GM18873 (cell line): ENCODE data around the gene TMC1.

ENCODE experiments used
- ATAC-seq: cut with Tn5 transposase; IDR thresholded peaks from one replicate; pipeline ENCODE4 v1.9.1; 2021; ENCODE audit warnings: mild to moderate bottlenecking, moderate library complexity, moderate number of reproducible peaks; ENCODE audit not compliant: unreplicated experiment, low FRiP score

The TMC1 gene

DNA sequence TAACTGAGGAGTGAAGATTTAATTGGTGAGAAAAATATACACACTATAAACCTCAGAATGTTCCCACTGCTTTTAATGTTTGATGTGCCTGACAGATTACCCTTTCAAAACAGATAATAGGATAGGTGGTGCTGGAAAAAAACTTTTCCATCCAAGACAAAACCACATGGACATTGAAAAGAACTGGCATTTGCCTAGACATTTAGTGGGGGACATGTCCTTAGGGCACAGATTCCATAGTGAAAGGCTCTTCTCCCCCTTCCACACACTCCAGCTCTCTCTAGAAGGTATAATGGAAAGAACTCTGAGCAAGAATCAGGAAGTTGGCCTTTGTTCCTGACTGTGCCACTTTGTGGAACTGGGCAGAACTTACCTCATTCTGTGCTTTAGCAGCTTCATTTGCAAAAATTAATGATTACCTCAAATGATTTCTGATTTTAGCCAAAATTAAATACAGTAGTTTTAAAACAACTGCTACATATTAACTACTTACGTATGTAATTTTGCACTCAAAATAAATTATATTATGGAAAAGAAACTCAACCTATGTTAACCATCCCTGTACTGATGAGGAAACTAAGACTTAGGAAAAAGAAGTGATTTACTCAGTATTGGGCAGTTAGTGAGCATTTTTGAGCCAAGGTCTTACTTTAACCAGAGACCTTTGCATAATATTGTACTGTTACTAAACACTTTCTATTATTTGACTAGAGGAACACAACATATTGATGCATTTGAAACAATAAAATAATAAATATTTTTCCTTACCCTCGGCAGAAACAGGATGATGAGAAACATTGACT lies 43.3 kb downstream of the TMC1 start:
- no peak for ATAC-seq

- no peak for ATAC-seq
These were observed 44.1 kb downstream of the TMC1 start for GRCh38 chr9:72565535-72565934.

GRCh38 chr9:72574156-72574810 lies 52.9 kb downstream of the TMC1 start:
- ATAC-seq: no peak

DNA sequence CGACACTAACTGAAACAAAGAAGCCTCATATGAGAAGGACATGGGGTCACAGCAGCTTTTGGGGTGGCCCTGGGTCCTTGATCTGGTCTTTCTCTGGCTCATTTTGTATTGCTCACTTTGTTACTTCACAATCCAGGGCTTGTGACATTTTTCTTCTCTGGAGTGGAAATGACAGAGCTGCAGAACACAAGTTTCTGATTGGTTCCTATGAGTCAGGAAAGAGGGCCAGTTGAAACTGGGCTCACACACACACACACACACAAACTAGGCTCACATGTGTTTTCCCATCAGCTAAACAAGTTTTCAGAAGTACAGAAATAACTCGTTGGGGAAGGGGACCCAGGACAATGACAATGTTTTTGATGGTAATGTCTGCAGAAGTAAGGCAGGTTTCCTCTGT lies 54.3 kb downstream of the TMC1 start:
- no peak for ATAC-seq

DNA sequence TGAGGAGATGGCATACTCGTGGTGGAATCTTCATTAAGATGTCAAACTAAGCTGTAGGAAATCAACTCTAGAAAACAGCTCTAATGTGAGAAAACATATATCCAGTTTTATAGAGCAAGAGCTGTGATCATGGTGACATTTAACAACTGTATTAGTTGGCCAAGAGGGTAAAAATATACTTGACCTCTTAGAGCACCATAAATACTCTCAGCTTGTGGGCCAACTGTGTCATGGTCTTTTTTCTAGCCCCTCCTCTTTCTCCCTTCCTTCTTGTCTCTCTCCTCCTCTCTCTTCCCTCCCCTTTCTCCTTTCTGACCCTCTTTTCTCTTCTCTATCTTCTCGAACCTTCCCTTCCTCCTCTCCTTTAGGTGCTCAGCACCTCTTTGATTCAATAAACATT lies 54.7 kb downstream of the TMC1 start:
- no peak for ATAC-seq

DNA sequence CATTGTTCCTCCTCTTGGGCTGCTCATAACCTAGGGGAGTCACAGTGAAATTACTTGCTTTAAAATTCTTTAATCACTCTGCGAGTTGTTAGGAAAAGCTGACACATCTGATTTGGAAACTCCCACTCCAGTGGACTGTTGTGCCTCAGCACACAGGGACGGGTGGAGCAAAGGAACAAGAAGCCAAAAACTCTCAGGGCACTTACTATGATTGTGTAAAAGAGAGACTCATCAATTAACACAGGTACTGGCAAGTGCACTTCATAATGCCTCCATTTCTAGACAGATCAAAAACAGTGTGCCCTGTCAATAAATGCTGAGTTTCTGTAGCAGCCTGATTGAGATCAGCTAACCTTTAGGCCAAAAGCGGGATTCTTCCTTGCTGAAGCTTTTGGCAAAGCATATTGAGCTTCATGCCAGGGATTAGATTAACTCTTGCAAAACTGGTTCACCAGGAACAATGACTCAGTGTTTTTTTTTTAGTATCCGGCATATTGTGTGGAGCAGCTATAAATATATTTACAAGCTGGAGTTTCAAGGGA lies 55.9 kb downstream of the TMC1 start:
- ATAC-seq: no peak

GRCh38 chr9:72579190-72579589 lies 57.8 kb downstream of the TMC1 start:
- no peak for ATAC-seq

DNA sequence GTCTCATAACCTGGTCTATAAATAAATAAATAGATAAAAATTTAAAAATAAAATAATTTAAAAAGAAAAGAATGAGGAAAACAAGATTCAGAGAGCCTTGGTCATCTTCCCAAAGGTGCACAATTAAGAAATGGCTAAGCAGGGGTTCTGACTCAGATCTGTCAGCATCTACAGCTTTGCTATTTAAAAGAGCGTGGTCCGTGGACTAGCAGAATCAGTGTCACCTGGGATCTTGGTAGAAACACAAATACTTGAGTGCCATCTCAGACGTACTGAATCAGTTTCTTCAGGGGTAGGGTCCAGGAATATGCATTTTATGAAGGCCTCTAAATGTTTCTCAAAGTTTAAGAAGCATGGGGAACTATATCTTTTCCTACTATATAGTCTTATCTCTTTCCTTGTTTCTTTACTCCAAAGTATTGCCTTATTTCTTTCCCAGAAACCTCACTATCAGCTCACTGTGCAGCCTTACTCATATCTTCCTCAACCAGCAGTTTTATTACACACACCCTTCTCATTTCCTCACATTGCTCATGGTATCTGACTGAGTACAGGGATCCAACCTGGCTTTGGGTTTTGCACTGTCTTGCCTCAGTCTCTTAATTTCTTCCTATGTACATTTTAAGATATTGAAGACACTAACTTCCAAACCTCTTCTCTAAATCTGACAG lies 58.6 kb downstream of the TMC1 start:
- ATAC-seq: no peak

GRCh38 chr9:72581694-72582093 lies 60.3 kb downstream of the TMC1 start:
- ATAC-seq: no peak

DNA sequence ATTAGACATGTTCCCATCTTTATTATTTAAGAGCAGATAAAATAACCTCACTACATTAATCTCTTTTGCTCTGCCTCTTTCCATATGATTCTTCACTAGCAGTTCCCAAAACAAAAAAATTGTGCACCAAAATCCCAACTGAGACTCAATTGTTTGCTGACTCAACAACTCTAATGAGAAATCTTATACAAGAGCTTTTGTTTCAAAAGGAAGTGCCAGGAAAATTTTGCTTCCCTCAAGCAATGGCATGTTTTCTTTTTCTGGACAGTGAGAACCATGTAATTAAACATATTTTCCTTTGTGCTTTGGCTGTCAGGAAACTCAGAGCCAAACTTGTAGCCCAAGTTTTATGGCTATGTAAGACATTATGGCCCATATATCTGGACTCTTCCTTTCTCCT lies 62.0 kb downstream of the TMC1 start:
- no peak for ATAC-seq

- ATAC-seq: peak; percentile 50
These were observed 65.2 kb downstream of the TMC1 start for GRCh38 chr9:72586388-72587130.

DNA sequence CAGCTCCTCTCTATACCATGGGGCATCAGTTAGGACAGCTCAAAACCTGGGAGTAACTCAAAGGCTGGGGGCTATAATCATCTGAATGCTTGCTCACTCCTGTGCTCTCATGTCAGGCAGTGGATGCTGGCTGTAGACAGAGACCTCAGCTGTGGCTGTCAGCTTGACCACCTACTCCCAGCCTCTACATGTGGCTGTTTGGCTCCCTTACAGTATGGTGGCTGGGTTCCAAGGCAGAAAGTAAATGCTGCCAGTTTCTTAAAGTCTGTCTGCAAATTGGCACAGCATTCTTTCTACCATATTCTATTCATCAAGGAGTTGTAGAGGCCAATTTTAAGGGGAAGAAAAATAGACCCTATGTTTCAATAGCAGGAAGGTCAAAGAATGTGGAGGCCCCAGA lies 66.9 kb downstream of the TMC1 start:
- ATAC-seq: no peak

DNA sequence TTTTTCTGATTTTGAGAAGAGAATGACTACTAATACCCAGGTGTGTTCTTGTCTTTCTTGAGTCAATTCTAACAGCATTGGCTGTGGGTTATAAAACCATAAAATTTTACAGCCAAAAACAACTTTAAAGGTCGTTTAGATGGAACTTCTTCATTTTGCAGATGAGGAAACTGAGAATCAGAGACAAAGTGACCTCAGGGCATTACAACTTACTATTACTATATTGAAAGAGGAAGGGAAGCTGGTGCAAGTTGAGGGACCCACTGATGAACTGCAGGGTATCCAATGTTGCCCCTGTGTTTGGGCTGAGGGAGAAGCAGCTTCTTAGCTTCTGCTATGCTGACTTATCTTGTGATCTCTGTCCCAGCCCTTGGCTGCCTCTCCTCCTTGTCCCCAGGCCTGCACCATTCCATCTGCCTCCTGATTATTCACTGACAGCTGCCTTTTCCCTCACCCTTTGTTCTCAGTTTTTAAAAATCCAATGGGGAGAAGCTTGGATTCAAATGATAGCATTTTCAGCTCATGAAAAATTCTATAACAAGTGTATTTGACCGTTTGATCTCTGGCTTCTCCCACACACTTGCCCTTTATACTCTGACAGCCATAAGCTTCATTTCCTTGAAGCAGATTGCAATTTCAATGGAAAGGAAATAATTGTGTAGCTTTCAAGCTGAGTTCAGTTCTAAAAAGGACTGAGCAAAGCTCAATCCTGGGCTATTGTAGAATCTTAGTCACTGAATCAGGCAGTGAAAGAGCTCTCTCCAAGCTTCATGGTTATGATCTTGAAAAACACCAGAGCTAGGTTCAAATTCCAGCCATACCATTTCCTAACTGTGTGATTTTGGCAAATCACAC lies 68.5 kb downstream of the TMC1 start:
- ATAC-seq: no peak

- no peak for ATAC-seq
These were observed 69.4 kb downstream of the TMC1 start for GRCh38 chr9:72590824-72591223.

GRCh38 chr9:72592502-72593403 lies 71.3 kb downstream of the TMC1 start:
- peak; percentile 80 for ATAC-seq

DNA sequence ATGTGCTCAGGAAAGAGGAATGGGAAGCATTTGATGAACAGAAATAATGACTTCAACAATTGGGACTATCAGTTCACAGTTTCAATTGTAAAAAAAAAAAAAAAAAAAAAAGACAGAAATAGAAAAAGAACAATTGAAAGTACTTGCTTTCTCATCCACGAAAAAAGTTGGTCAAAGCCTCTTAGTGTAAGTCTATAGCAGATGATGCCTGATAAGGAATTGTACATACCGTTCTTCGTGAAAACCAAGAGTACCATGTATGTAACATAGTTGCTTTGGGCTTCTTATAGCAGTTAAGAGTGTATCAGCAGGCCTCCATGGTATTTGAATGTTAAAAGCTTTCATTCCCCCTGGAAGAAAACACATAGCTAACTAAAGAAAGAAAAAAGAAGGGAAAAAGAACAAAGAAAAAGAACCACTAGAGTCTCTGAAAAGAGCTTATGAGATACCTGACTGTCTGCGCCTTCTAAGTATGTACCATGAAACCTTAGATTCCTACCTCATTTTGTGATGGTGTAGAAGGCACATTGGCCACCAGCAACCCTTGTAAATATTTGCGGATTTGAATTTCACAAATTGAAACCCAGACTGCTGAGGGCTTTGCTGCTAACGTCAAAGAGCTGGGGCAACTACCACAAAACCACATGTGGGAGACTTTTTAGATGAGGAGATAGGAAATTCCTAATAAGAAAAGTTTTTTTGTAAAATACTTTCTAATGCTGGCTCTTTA lies 75.2 kb downstream of the TMC1 start:
- ATAC-seq: no peak

GRCh38 chr9:72597181-72597517 lies 75.7 kb downstream of the TMC1 start:
- ATAC-seq: no peak

- ATAC-seq: no peak
These were observed 76.2 kb downstream of the TMC1 start for GRCh38 chr9:72597601-72598000.
